Adipose tissue (tissue), 3 donors: ENCODE results near the gene NEURL3. TPM values are rescaled to one million over a fixed set of nuclear protein-coding genes. Genes with fewer than 3 reads are reported as not detected.
A peak's percentile ranks its signal among the peaks of the same experiment; 100 is the strongest.

ENCODE experiments used
- H3K27ac ChIP-seq: one replicate; pipeline ENCODE4 v1.5.1; 2013; ENCODE audit warnings: low read depth, low read length
- WGBS, 3 donors: extraction: QIAGEN DNeasy Blood & Tissue Kit; methylation state at CpG; one replicate each; pipeline ENCODE4 v1.1.7; 2013; 5-methylcytosine and 5-hydroxymethylcytosine counted together
- polyA plus RNA-seq, 3 donors: library from polyadenylated mRNA; stranded (reverse); fragments of 200-250 nt; gene quantifications; one replicate each; pipeline ENCODE4 v1.2.3, GENCODE V29; 2013
- donor health status: healthy with polysubstance abuse.
- donor health status: Bipolar disorder and iron deficiency.
- donor health status: healthy.

Gene NEURL3
- polyA plus RNA-seq, 3 donors = 0.12 to 12.5 TPM; not detected in 1

GRCh38 chr2:96542357-96542977 lies 37.3 kb upstream of the NEURL3 start:
- WGBS, 3 donors = 87 to 96% (median 93%) methylated on average over 8 of the region's 8 CpGs
- no peak overlapping the region for H3K27ac ChIP-seq

GRCh38 chr2:96541398-96542152 lies 36.4 kb upstream of the NEURL3 start:
- H3K27ac ChIP-seq = no peak overlapping the region
- 80 to 93% (median 89%) methylated on average over 4 of the region's 4 CpGs for WGBS, 3 donors

GRCh38 chr2:96540136-96540535 lies 35.0 kb upstream of the NEURL3 start:
- H3K27ac ChIP-seq = no peak overlapping the region
- WGBS, 3 donors = 73 to 82% (median 74%) methylated on average over 5 of the region's 5 CpGs

- WGBS, 3 donors = 75 to 87% (median 85%) methylated on average over 9 of the region's 9 CpGs
- H3K27ac ChIP-seq = no peak overlapping the region
Measured at GRCh38 chr2:96539215-96539920, 34.2 kb upstream of the NEURL3 start.

GRCh38 chr2:96538487-96539214 lies 33.5 kb upstream of the NEURL3 start:
- 24 to 55% (median 26%) methylated on average over 24 of the region's 24 CpGs for WGBS, 3 donors
- H3K27ac ChIP-seq = peak overlapping the region; percentile 76

- 12 to 33% (median 13%) methylated on average over 36 of the region's 36 CpGs for WGBS, 3 donors
Measured at GRCh38 chr2:96537734-96538486, 32.8 kb upstream of the NEURL3 start.

GRCh38 chr2:96537066-96537733 lies 32.0 kb upstream of the NEURL3 start:
- H3K27ac ChIP-seq = peak overlapping the region; percentile 91
- 0 to 2% (median 1%) methylated on average over 60 to 61 of the region's 61 CpGs for WGBS, 3 donors

More at GRCh38 chr2:96537734-96538486, 32.8 kb upstream of the NEURL3 start:
- peak overlapping the region; percentile 76 for H3K27ac ChIP-seq

DNA sequence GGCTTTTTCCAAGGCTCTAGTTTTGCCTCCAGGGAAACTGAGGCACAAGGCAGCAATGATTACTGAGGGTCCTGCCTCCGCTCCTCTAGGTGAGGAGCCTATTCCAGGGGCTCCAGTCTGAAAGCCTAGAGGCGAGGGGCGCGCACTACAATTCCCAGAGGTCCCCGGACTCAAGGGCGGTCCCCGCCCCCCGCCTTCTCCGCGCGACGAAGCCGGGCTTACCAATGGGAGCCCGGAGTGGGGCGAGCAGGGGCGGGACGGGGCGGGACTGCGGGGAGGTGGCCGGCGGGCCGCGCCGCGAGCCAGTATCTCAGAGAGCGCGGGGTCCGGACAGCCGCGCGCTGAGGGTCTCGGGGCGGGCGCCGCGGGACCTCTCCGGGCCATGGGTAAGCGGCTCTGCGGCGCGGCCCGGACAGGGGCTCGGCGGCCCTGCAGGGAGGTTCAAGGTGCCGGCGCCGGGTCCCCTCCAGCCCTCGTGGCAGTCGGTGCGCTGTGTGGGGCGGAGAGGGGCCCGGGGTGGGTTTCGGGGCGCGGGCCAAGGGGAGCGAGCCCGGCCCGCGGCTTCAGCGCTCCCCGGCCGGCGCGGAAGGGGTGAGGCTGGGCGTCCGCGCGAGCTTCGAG lies 31.4 kb upstream of the NEURL3 start, which contains the start of gene ARID5A:
Gene ARID5A, plus strand, starts transcription at position 308 of the 621 bp plus-strand sequence. Its CDS starts 75 bp downstream, at position 383.
- H3K27ac ChIP-seq = peak within 1 kb of the TSS; percentile 91
- 1% methylated on average over 52 to 69 of the region's 69 CpGs for WGBS, 3 donors

DNA sequence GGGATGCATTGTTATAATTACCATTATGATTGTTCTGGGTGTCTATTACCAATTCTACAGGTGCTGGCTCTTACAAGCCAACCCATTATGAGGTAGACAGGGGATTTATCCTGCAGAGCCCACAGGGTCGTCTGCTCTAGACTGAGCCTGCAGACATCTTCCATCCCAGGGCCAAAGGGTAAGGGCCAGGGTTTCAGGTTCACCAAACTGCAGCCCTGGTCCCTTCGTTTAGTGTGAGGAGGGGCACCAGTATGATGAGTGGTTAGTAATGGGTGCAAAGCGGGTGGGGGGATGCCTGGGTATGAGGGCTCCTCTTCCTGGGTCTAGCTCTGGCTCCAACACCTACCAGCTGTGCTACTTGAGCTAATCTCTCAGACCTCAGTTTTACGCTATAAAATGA lies 30.2 kb upstream of the NEURL3 start:
- 86 to 96% (median 91%) methylated on average over 4 of the region's 4 CpGs for WGBS, 3 donors
- H3K27ac ChIP-seq = no peak overlapping the region

DNA sequence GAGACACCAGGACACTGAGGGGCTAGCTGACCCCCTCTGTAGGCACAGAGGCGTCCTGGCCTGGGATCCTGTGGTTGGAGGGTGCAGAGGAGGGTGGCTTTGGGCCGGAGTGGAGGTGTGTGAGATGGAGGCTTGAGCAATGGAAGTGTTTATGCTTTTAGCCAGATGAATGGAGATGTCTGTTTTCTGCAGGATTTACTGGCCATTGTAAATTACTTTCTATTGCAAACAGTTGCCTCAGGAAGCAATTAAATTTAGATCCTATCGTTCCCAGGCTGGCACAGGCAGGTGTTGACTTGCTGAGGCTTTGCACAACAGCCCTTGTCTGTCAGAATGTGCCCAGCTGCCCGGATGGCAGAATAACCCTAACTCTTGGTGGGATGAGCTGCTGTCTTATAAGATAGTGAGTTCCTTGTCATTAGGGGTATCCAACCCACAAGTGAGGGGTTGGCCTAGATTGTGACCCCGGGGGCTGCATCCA lies 29.6 kb upstream of the NEURL3 start:
- H3K27ac ChIP-seq = no peak overlapping the region
- 59 to 64% (median 63%) methylated on average over 5 of the region's 5 CpGs for WGBS, 3 donors

DNA sequence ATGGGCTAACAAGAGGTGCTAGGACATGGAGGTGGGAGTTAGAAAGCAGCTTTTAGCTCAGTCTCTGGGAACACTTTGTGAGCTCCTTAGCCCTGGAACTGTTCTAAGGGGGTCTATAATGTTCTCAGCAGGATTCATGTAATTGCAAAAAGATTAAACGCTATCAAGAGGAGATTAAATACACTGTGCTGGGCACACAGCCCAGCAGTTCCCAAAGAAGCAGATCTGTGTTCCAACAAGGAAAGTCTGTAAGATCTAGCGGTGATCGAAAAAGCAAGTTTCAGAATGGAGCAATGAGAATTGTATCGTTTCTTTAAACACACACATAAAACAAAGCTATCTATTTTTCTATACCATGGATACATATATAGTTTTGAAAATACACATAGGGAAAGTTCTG lies 29.0 kb upstream of the NEURL3 start:
- no peak overlapping the region for H3K27ac ChIP-seq
- WGBS, 3 donors = 41 to 53% (median 52%) methylated on average over 4 of the region's 4 CpGs

DNA sequence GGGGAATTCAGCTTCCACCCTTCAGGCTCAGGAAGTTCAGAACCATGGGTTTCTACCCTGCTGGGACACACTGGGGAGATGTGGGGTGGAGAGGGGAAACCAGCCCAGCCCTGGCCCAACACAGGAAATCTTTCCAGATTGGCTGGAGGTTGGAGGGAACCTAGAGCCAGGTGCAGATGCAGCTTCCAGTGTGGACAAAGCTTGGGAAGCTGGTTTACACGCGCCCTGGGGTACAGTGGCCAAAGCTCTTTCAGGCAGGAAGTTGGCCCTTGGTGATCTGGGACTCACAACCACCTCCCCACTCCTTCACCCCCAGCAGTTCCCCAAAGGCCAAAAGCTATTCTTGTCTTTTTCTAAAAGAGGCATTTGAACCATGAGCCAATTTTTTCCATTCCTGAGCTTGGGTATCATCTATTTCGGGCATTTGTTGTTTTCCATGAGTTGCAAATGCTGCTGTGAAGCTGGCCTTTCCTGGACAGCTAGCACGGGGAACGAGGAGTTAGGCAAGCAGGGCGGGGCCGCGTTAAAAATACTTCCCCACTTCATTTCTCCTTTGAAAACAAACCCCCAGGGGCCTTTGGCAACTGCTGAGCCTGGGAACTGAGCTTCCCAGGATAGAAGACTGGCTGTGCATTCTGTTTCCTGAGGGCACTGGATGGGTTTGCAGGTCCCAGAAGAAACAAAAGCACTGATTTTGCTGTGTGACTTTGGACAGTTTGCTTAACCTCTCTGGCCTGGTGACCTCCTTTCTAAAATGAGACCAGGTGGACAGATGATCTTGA lies 28.3 kb upstream of the NEURL3 start:
- WGBS, 3 donors = 10 to 72% (median 10%) methylated on average over 8 of the region's 8 CpGs
- H3K27ac ChIP-seq = peak overlapping the region; percentile 13

- H3K27ac ChIP-seq = peak overlapping the region; percentile 63
- WGBS, 3 donors = 73 to 85% (median 76%) methylated on average over 7 of the region's 7 CpGs
Measured at GRCh38 chr2:96532641-96533291, 27.6 kb upstream of the NEURL3 start.

GRCh38 chr2:96531872-96532505 lies 26.8 kb upstream of the NEURL3 start:
- peak overlapping the region; percentile 63 for H3K27ac ChIP-seq
- WGBS, 3 donors = 9 to 20% (median 9%) methylated on average over 23 of the region's 23 CpGs

DNA sequence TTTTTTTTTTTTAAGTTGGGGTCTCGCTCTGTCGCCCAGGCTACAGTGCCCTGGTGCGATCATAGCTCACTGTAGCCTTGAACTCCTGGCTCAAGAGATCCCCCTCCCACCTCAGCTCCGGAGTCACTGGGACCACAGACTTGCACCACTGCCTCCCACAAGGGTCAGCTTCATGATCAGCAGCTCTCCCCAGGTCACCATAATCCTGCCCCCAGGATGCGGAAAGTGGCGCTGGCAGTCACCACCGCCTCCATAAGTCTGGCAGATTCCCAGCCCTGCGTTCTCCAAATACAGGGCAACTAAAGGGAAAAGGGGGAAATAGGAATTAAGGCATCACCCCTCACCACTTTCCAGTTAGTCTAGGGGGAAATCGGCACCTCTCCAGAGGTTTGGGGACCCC lies 26.2 kb upstream of the NEURL3 start:
- 83 to 87% (median 85%) methylated on average over 9 of the region's 9 CpGs for WGBS, 3 donors
- H3K27ac ChIP-seq = peak overlapping the region; percentile 28
